HG03025 (cell line): ENCODE data around the gene ROPN1B.
"Not testable (repeated sequence)": the region's sequence is repeated elsewhere in the genome, so short reads cannot be mapped to it uniquely, and the experiment has no call there.

Experiments used
- ATAC-seq: cut with Tn5 transposase; IDR thresholded peaks from one replicate; pipeline ENCODE4 v1.9.1; 2021; ENCODE audit warnings: mild to moderate bottlenecking, moderate library complexity; ENCODE audit not compliant: unreplicated experiment, low FRiP score

The ROPN1B gene

GRCh38 chr3:125968701-125969592, at the start of gene ROPN1B:
TSS of gene ROPN1B (plus strand) at chr3:125969178. CDS start at chr3:125972055, 2,877 bp downstream.
- not testable (repeated sequence) for ATAC-seq

- ATAC-seq, result not testable (repeated sequence)
Observed at GRCh38 chr3:125920191-125920590, 48.8 kb upstream of the ROPN1B start.

- not testable (repeated sequence) for ATAC-seq
Observed at GRCh38 chr3:125920751-125921279, 48.2 kb upstream of the ROPN1B start.

GRCh38 chr3:125921712-125922111, 47.3 kb upstream of the ROPN1B start:
- ATAC-seq, result not testable (repeated sequence)

DNA sequence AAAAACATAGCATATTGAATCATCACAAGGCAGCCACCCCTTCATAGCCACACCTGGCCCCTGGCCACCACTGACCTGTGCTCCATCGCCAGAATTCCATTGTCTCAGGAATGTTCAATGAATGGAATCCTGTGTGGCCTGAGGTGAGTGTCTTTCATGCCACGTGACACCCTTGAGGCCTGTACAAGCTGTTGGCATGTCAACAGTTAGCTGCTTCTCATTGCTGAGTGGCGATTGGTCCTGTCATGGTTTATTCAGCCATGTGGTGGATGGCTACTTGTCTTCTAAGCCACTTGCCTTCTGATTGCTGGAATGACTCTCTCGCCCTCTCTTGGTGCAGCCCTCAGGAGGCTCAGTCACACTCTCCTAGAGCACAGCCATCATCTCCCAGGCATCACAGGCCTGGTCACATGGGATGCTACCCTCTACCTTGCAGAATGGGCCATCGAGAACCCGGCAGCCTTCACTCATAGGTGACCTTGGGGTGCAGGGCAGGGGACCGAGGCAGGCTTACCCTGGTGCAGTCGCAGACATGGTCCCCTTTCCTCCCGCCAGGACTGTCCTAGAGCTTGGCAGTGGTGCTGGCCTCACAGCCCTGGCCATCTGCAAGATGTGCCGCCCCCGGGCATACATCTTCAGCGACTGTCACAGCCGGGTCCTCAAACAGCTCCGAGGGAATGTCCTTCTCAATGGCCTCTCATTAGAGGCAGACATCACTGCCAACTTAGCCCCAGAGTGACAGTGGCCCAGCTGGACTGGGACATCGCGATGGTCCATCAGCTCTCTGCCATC, 45.5 kb upstream of the ROPN1B start:
- not testable (repeated sequence) for ATAC-seq

GRCh38 chr3:125924276-125924675, 44.7 kb upstream of the ROPN1B start:
- ATAC-seq, result not testable (repeated sequence)

- not testable (repeated sequence) for ATAC-seq
Observed at GRCh38 chr3:125925727-125926126, 43.3 kb upstream of the ROPN1B start.

DNA sequence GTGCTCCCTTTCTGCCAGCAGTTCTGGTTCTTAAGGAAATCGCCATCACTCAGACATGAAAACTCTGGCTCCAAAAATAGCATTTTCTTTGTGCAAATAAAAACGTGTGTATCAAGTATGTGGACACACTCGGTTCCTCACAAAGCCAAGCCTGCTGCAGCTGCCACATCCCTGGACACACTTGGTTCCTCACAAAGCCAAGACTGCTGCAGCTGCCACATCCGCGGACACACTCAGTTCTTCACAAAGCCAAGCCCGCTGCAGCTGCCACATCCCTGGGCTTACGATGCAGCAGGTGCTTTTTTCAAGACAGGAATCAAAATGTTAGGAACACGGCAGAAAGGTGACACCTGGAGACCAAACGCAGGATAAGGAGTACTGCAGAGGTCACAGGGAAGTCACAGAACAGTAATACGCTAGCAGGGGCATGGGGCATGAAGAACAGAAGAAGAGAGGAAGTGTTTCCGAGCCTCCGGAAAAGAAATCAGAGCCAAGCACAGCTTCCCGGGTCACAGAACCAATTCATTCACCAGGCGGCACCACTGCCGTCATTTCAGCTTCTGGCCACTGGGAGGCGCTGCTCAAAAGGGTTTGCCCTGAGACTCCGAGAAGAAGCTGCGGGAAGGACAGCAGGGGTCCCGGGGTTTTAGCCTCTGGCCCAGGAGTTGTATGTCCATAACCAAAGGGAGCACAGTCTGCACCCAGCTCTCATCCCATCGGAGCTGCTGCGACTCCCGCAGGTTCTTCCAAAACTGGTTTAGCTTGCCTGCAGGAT, 40.0 kb upstream of the ROPN1B start:
- ATAC-seq, result not testable (repeated sequence)

- ATAC-seq, result not testable (repeated sequence)
Observed at GRCh38 chr3:125929765-125930164, 39.2 kb upstream of the ROPN1B start.

GRCh38 chr3:125931355-125931880, 37.6 kb upstream of the ROPN1B start:
- ATAC-seq, result not testable (repeated sequence)

GRCh38 chr3:125933397-125934173, 35.4 kb upstream of the ROPN1B start:
- ATAC-seq, result not testable (repeated sequence)

GRCh38 chr3:125935252-125935874, 33.6 kb upstream of the ROPN1B start:
- ATAC-seq, result not testable (repeated sequence)

DNA sequence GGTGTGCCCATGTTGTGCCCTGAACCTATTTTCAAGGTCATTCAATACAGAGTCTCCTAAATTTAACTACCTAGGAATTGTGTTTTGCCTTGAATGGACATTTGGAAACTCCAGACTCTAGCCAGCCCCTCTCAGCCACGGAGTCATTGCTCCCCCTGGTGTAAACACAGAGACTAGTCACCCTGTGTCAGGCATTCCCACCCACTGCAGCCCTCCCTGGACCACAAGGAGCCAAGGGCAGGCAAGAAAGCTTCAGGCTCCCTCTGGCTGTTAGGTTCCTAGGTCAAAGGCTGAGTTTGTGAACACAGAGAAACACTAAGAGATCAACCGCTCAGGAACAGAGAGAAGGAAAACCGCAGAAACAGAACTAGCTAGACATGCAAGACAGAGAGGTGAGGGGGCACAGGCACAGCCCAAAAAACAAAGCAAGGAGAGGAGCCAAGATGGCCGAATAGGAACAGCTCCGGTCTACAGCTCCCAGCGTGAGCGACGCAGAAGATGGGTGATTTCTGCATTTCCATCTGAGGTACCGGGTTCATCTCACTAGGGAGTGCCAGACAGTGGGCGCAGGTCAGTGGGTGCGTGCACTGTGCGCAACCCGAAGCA, 32.7 kb upstream of the ROPN1B start:
- ATAC-seq, result not testable (repeated sequence)

GRCh38 chr3:125936891-125937290, 32.1 kb upstream of the ROPN1B start:
- ATAC-seq, result not testable (repeated sequence)

DNA sequence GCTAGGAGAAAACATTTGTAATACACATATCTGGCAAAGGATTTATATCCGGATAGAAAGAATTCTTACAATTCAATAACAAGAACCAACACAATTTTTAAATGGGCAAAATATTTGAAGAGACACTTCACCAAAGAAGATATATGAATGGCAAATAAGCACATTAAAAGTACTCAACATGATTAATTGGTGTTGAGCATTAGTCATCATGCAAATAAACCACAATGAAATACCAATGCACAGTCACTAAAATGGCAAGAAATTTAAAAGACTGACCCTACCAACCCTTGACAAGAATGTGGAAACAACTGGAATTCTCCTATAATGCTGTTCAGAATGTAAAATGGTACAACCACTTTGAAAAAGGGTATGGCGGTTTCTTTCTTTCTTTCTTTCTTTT, 21.2 kb upstream of the ROPN1B start:
- ATAC-seq, result not testable (repeated sequence)

- not testable (repeated sequence) for ATAC-seq
Observed at GRCh38 chr3:125948901-125949300, 20.1 kb upstream of the ROPN1B start.

- ATAC-seq, result not testable (repeated sequence)
Observed at GRCh38 chr3:125951176-125951575, 17.8 kb upstream of the ROPN1B start.

- not testable (repeated sequence) for ATAC-seq
Observed at GRCh38 chr3:125957020-125957419, 12.0 kb upstream of the ROPN1B start.
